HepG2 (cell line): ENCODE measurements around the gene ELF1. TPM values are rescaled to one million over a fixed set of nuclear protein-coding genes. Genes with fewer than 3 reads are reported as not detected.
A peak's percentile ranks its signal among the peaks of the same experiment; 100 is the strongest.

Experiments used
- ATAC-seq: fragments of 200-7000 bp; cut with Tn5 transposase; 3 replicates; pipeline ENCODE4 v1.9.1; 2020; ENCODE audit warnings: mild to moderate bottlenecking, moderate library complexity
- BruUV-seq: library from RNA; stranded (reverse); fragments of 400-500 nt; replicated peaks from 2 replicates; lab custom pipeline; 2021; lab: Mats Ljungman, UMichigan
- CTCF ChIA-PET: fragments of 300-600 bp; formaldehyde crosslinking; extraction: SDS; loops from one replicate; lab custom pipeline; 2021; ENCODE audit warnings: low total read pairs, inconsistent platforms, low intra/inter-chr PET ratio; lab: Yijun Ruan, JAX
- POLR2A ChIA-PET: fragments of 350-600 bp; sonication (Branson Sonifier 250); formaldehyde crosslinking; loops from one replicate; lab custom pipeline; 2020; ENCODE audit warnings: antibody characterized with exemption, inconsistent platforms; lab: Yijun Ruan, JAX
- DNase-seq: peaks from one replicate; pipeline ENCODE4 v3.0.0-alpha.2; 2015; ENCODE audit warnings: low spot score
- FAIRE-seq: peaks from 3 replicates; lab custom pipeline; 2011; peaks lifted over from hg19 to GRCh38; lab: Jason Lieb, UNC
- H2AFZ ChIP-seq: one replicate; pipeline ENCODE4 v1.6.1; 2011; ENCODE audit warnings: low read length, inconsistent platforms
- H3K27ac ChIP-seq: fragments of 300-600 bp; 3 replicates; pipeline ENCODE4 v1.8.0; 2011; ENCODE audit warnings: mixed run types, mild to moderate bottlenecking, mixed read lengths, low read length, inconsistent platforms; ENCODE audit not compliant: insufficient read depth; ENCODE audit errors: extremely low read length
- H3K27me3 ChIP-seq, 2 experiments: fragments of 200-600 bp in 1 of 2; 2 replicates in 1 of 2; 3 replicates in 1 of 2; pipeline versions ENCODE4 v1.6.0 to v1.8.0; 2011; ENCODE audit warnings: low read length in 2 of 2, mild to moderate bottlenecking in 2 of 2, moderate library complexity in 2 of 2, inconsistent platforms in 1 of 2; ENCODE audit not compliant: insufficient read depth in 2 of 2, control insufficient read depth in 1 of 2
- H3K36me3 ChIP-seq, 2 experiments: fragments of 200-600 bp in 1 of 2; replicated peaks in 1 of 2; 2 replicates in 1 of 2; 3 replicates in 1 of 2; pipeline versions ENCODE4 v1.5.1 to v1.8.0; 2011; ENCODE audit warnings: low read length in 2 of 2, inconsistent platforms in 1 of 2; ENCODE audit not compliant: insufficient read depth in 2 of 2, control insufficient read depth in 1 of 2
- H3K4me1 ChIP-seq: 2 replicates; pipeline ENCODE4 v1.5.1; 2012; ENCODE audit warnings: low read length, inconsistent platforms; ENCODE audit not compliant: insufficient read depth
- H3K4me2 ChIP-seq: 2 replicates; pipeline ENCODE4 v1.6.0; 2011; ENCODE audit warnings: low read depth, low read length, inconsistent platforms
- H3K4me3 ChIP-seq, 3 experiments: fragments of 200-600 bp in 1 of 3; sonication (generic), shearing (Covaris generic) in 1 of 3; replicated peaks in 1 of 3; 2 replicates each; pipeline ENCODE4 v1.5.1; 2011 to 2016; ENCODE audit warnings: low read length in 3 of 3, inconsistent platforms in 2 of 3, low read depth in 2 of 3, mild to moderate bottlenecking in 2 of 3, control low read depth in 1 of 3, mixed read lengths in 1 of 3; ENCODE audit not compliant: insufficient read depth in 1 of 3
- H3K79me2 ChIP-seq: one replicate; pipeline ENCODE4 v1.6.1; 2011; ENCODE audit warnings: low read length, inconsistent platforms; ENCODE audit not compliant: insufficient read depth
- H3K9ac ChIP-seq: 2 replicates; pipeline ENCODE4 v1.6.0; 2011; ENCODE audit warnings: mild to moderate bottlenecking, low read depth, low read length, inconsistent platforms; ENCODE audit not compliant: insufficient read depth
- H3K9me3 ChIP-seq: 2 replicates; pipeline ENCODE4 v1.5.1; 2012; ENCODE audit warnings: mild to moderate bottlenecking, low read length
- H4K20me1 ChIP-seq: 2 replicates; pipeline ENCODE4 v1.6.0; 2011; ENCODE audit warnings: inconsistent platforms, mild to moderate bottlenecking, low read length, moderate library complexity; ENCODE audit not compliant: insufficient read depth
- ELF3 ChIP-seq: IDR thresholded peaks from 2 replicates; pipeline ENCODE4 v1.6.1; 2016; ENCODE audit warnings: missing genetic modification reagents, missing compliant biosample characterization
- HNRNPLL ChIP-seq: fragments of 200-400 bp; formaldehyde crosslinking; IDR thresholded peaks from 2 replicates; pipeline ENCODE4 v1.6.1; 2017; ENCODE audit warnings: mild to moderate bottlenecking, low read depth, low read length; ENCODE audit not compliant: poor library complexity, severe bottlenecking
- MTF1 ChIP-seq: sonication (generic); formaldehyde crosslinking; IDR thresholded peaks from 2 replicates; pipeline ENCODE4 v1.5.0; 2020; ENCODE audit warnings: missing genetic modification reagents
- MYNN ChIP-seq: sonication (generic); formaldehyde crosslinking; IDR thresholded peaks from 2 replicates; pipeline ENCODE4 v1.4.0; 2020; ENCODE audit warnings: mild to moderate bottlenecking, low read depth, missing genetic modification reagents
- NR2C2 ChIP-seq: sonication (generic); formaldehyde crosslinking; IDR thresholded peaks from 2 replicates; pipeline ENCODE4 v1.4.0; 2020; ENCODE audit warnings: missing genetic modification reagents, mild to moderate bottlenecking, moderate library complexity, borderline replicate concordance
- RBAK ChIP-seq: sonication (generic); formaldehyde crosslinking; IDR thresholded peaks from 2 replicates; pipeline ENCODE4 v1.5.1; 2020; ENCODE audit warnings: mild to moderate bottlenecking, missing genetic modification reagents
- ZBTB20 ChIP-seq: sonication (generic); formaldehyde crosslinking; IDR thresholded peaks from 2 replicates; pipeline ENCODE4 v1.8.1; 2023; ENCODE audit warnings: missing genetic modification reagents, low read depth, mild to moderate bottlenecking, borderline replicate concordance
- ZBTB42 ChIP-seq: sonication (generic); formaldehyde crosslinking; IDR thresholded peaks from 2 replicates; pipeline ENCODE4 v1.5.0; 2020; ENCODE audit warnings: mild to moderate bottlenecking, missing genetic modification reagents
- ZNF263 ChIP-seq: sonication (generic); formaldehyde crosslinking; IDR thresholded peaks from 2 replicates; pipeline ENCODE4 v1.4.0; 2020; ENCODE audit warnings: missing genetic modification reagents
- ZNF792 ChIP-seq: IDR thresholded peaks from 2 replicates; pipeline ENCODE4 v1.6.1; 2016
- ZSCAN29 ChIP-seq: sonication (generic); formaldehyde crosslinking; conservative IDR thresholded peaks from 2 replicates; pipeline ENCODE4 v1.4.0; 2020; ENCODE audit warnings: mild to moderate bottlenecking, missing genetic modification reagents
- WGBS: methylation state at CpG from one replicate; pipeline ENCODE4 v1.1.6; 2017; ENCODE audit warnings: low lambda C conversion rate; 5-methylcytosine and 5-hydroxymethylcytosine counted together
- in situ Hi-C: cut with HindIII; loops from 2 replicates; pipeline ENCODE4 v1.10.0; 2017; ENCODE audit warnings: low pct_unique_long_range_greater_than_20kb; ENCODE audit not compliant: extremely low pct_ligation_motif_present
- intact Hi-C: fragments of 100-400 bp; cut with micrococcal nuclease; formaldehyde crosslinking; loops from one replicate; pipeline ENCODE4 v1.10.0; 2022; ENCODE audit not compliant: unreplicated experiment
- polyA plus RNA-seq, 8 experiments: library from polyadenylated mRNA; depleted of rRNA in 3 of 8; stranded (reverse) in 7 of 8; unstranded in 1 of 8; fragments of >200 nt; fragmentation: Illumina TruSeq in 4 of 8; extraction: Trizol in 4 of 8; gene quantifications; 2 replicates each; pipeline versions ENCODE4 v1.2.1 to v1.2.3, GENCODE V29; 2011 to 2016; ENCODE audit warnings: low read depth in 4 of 8, missing spikeins in 1 of 8, mixed read lengths in 1 of 8; ENCODE audit not compliant: insufficient read depth in 1 of 8
- total RNA-seq, 5 experiments: library from RNA; depleted of rRNA; stranded (reverse); fragments of >200 nt; fragmentation: Illumina TruSeq; extraction: Trizol; gene quantifications; 2 replicates each; pipeline ENCODE4 v1.2.3, GENCODE V29; 2016; ENCODE audit warnings: low read depth in 1 of 5
- TF ChIP-seq, protein P1 (sequence below): IDR thresholded peaks from 2 replicates; pipeline ENCODE4 v1.6.1; 2016; ENCODE audit warnings: mild to moderate bottlenecking, missing biosample characterization, missing genetic modification reagents
- TF ChIP-seq, protein P2 (sequence below): sonication (generic); formaldehyde crosslinking; IDR thresholded peaks from 2 replicates; pipeline ENCODE4 v1.4.0; 2020; ENCODE audit warnings: mild to moderate bottlenecking, low read depth, missing genetic modification reagents
- TF ChIP-seq, protein P3 (sequence below): fragments of 450-650 bp; IDR thresholded peaks from 2 replicates; pipeline ENCODE4 v1.6.1; 2017
- TF ChIP-seq, protein P4 (sequence below): sonication (generic); formaldehyde crosslinking; IDR thresholded peaks from 2 replicates; pipeline ENCODE4 v1.5.0; 2020; ENCODE audit warnings: missing genetic modification reagents
- TF ChIP-seq, protein P5 (sequence below): sonication (generic); formaldehyde crosslinking; IDR thresholded peaks from 2 replicates; pipeline ENCODE4 v1.8.1; 2023; ENCODE audit warnings: missing genetic modification reagents, inconsistent platforms, borderline replicate concordance

Gene ELF1
- total and polyA plus RNA-seq, 2 of the 13 experiments (the other 11 are each of a cell fraction or from before 2014, with no cell fraction given): 24.6 to 71.5 TPM

DNA sequence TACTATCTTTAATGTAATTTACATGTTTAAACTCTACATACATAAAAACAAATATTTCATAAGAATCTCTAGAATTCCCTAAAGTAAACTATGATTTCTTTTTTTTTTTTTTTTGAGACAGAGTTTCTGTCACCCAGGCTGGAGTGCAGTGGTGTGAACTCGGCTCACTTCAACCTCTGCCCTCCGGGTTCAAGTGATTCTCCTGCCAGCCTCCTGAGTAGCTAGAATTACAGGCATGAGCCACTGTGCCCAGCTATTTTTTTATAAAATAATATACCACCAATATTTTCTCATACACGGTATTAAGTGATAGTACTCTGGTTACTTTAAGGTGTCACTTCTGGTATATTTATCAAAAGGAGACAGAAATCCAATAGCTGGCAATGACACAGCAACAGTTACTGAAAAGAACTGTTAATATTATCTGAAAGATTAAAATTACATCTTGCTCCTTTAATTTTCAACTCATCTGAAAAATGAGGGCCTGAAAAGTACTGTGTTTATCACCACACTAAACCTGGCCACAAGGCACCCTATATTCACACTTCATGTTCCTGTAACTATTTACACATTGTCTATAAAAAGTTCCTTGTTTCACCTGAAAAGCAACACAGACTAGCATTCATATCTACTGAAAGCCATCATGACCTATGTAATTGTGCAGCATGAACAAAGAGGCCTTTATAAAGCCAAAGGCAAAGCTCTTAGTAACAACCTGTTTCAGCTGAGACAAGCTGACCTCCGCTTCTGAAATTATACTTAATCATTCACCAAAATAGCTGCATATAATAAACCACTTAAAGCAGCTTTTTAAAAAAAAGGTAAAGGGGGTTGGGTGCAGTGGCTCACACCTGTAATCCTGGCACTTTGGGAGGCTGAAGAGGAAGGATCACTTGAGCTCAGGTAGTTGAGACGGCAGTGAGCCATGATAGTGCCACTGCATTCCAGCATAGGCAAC lies 123.6 kb downstream of the ELF1 start:
- no peaks in the 10 kb centered on the region for H4K20me1 ChIP-seq
- BruUV-seq: TSS peak; percentile 57
- peaks cover 33% of the 10 kb centered on the region for H3K4me1 ChIP-seq
- in situ Hi-C loops (no loop called here), intact Hi-C loops (loop anchor here (10.0 kb wide), 2 partner anchors 109 to 111 kb away; partner anchors contain the start of gene SLC25A15)
- H2AFZ ChIP-seq: peak overlapping the region; percentile 84
- ChIA-PET CTCF (no interaction called here), POLR2A (interaction anchor here (0.7 to 1.1 kb wide), 5 partner anchors 15 to 165 kb away, joined by 3 to 8 read pairs (median 4); partner anchors contain the start of gene SLC25A15)
- peak overlapping the region; percentile 67 for H3K4me2 ChIP-seq
- H3K9ac ChIP-seq: peak overlapping the region; percentile 73
- ATAC-seq (peak; percentile 99), FAIRE-seq (peak; percentile 74), DNase-seq (peak; percentile 94)
- H3K79me2 ChIP-seq: no peaks in the 10 kb centered on the region
- WGBS: 6% methylated on average over 5 of the region's 5 CpGs
- H3K9me3 ChIP-seq: no peaks in the 10 kb centered on the region
- peak overlapping the region; percentile 84 for H3K27ac ChIP-seq
- H3K27me3 ChIP-seq: no peaks in the 10 kb centered on the region
- no peaks in the 10 kb centered on the region for H3K36me3 ChIP-seq
- H3K4me3 ChIP-seq: peak overlapping the region; percentile 27 to 42 (median 28); a peak in 3 of 6 replicates
- TF ChIP-seq RBAK (CRISPR knock-in tag): peak; percentile 87
- TF ChIP-seq, protein P1, sequence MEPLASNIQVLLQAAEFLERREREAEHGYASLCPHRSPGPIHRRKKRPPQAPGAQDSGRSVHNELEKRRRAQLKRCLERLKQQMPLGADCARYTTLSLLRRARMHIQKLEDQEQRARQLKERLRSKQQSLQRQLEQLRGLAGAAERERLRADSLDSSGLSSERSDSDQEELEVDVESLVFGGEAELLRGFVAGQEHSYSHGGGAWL (CRISPR knock-in tag): no peak
- no peak for TF ChIP-seq ZBTB20 (CRISPR knock-in tag)
- TF ChIP-seq NR2C2 (CRISPR knock-in tag): no peak
- TF ChIP-seq HNRNPLL: no peak
- no peak for TF ChIP-seq ZSCAN29 (CRISPR knock-in tag)
- no peak for TF ChIP-seq ZBTB42 (CRISPR knock-in tag)
- TF ChIP-seq, protein P2, sequence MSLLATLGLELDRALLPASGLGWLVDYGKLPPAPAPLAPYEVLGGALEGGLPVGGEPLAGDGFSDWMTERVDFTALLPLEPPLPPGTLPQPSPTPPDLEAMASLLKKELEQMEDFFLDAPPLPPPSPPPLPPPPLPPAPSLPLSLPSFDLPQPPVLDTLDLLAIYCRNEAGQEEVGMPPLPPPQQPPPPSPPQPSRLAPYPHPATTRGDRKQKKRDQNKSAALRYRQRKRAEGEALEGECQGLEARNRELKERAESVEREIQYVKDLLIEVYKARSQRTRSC (CRISPR knock-in tag): no peak
- TF ChIP-seq, protein P3, sequence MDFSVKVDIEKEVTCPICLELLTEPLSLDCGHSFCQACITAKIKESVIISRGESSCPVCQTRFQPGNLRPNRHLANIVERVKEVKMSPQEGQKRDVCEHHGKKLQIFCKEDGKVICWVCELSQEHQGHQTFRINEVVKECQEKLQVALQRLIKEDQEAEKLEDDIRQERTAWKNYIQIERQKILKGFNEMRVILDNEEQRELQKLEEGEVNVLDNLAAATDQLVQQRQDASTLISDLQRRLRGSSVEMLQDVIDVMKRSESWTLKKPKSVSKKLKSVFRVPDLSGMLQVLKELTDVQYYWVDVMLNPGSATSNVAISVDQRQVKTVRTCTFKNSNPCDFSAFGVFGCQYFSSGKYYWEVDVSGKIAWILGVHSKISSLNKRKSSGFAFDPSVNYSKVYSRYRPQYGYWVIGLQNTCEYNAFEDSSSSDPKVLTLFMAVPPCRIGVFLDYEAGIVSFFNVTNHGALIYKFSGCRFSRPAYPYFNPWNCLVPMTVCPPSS: no peak
- no peak for TF ChIP-seq MYNN (CRISPR knock-in tag)
- TF ChIP-seq, protein P4, sequence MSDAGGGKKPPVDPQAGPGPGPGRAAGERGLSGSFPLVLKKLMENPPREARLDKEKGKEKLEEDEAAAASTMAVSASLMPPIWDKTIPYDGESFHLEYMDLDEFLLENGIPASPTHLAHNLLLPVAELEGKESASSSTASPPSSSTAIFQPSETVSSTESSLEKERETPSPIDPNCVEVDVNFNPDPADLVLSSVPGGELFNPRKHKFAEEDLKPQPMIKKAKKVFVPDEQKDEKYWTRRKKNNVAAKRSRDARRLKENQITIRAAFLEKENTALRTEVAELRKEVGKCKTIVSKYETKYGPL: no peak
- no peak for TF ChIP-seq ZNF263 (CRISPR knock-in tag)
- TF ChIP-seq ELF3 (CRISPR knock-in tag): peak; percentile 57
- TF ChIP-seq MTF1 (CRISPR knock-in tag): no peak
- TF ChIP-seq, protein P5, sequence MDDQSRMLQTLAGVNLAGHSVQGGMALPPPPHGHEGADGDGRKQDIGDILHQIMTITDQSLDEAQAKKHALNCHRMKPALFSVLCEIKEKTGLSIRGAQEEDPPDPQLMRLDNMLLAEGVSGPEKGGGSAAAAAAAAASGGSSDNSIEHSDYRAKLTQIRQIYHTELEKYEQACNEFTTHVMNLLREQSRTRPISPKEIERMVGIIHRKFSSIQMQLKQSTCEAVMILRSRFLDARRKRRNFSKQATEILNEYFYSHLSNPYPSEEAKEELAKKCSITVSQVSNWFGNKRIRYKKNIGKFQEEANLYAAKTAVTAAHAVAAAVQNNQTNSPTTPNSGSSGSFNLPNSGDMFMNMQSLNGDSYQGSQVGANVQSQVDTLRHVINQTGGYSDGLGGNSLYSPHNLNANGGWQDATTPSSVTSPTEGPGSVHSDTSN: no peak
- TF ChIP-seq ZNF792: no peak
